MCF 10A (cell line): ENCODE results near the gene RGS2. TPM values are rescaled to one million over a fixed set of nuclear protein-coding genes. Genes with fewer than 3 reads are reported as not detected.

Experiments used
- Bru-seq: library from RNA; stranded (reverse); fragments of 400-500 nt; gene quantifications from one replicate; lab custom pipeline; 2021; lab: Mats Ljungman, UMichigan
- BruChase-seq, 2 experiments: library from RNA; stranded (reverse); fragments of 400-500 nt; gene quantifications; one replicate each; lab custom pipeline; 2021; lab: Mats Ljungman, UMichigan
- BruUV-seq: library from RNA; stranded (reverse); fragments of 400-500 nt; replicated peaks from 2 replicates; lab custom pipeline; 2021; lab: Mats Ljungman, UMichigan
- CTCF ChIA-PET: fragments of 300-600 bp; sonication (Branson Sonifier 250); formaldehyde crosslinking; extraction: SDS; loops from one replicate; lab custom pipeline; 2021; ENCODE audit warnings: antibody characterized with exemption, inconsistent platforms; lab: Yijun Ruan, JAX
- POLR2A ChIA-PET: fragments of 300-600, 350-650 bp; sonication (Branson Sonifier 250); formaldehyde crosslinking; extraction: SDS; loops from one replicate; lab custom pipeline; 2020; ENCODE audit warnings: antibody characterized with exemption, inconsistent platforms; lab: Yijun Ruan, JAX
- DNase-seq: peaks from one replicate; pipeline ENCODE4 v3.0.0-alpha.2; 2018; ENCODE audit not compliant: unreplicated experiment
- H3K27ac Mint-ChIP-seq: one replicate; pipeline ENCODE4 v1.8.0; 2022; ENCODE audit warnings: mild to moderate bottlenecking, low read depth, mixed read lengths; ENCODE audit not compliant: unreplicated experiment
- H3K27me3 Mint-ChIP-seq: one replicate; pipeline ENCODE4 v1.8.0; 2022; ENCODE audit warnings: mixed read lengths; ENCODE audit not compliant: insufficient read depth, unreplicated experiment
- H3K36me3 Mint-ChIP-seq: one replicate; pipeline ENCODE4 v1.8.0; 2022; ENCODE audit warnings: mild to moderate bottlenecking, moderate library complexity, mixed read lengths; ENCODE audit not compliant: insufficient read depth, unreplicated experiment
- H3K4me1 Mint-ChIP-seq: one replicate; pipeline ENCODE4 v1.8.0; 2022; ENCODE audit warnings: mixed read lengths; ENCODE audit not compliant: insufficient read depth, unreplicated experiment
- H3K4me3 Mint-ChIP-seq: one replicate; pipeline ENCODE4 v1.8.0; 2022; ENCODE audit warnings: mild to moderate bottlenecking, moderate library complexity, mixed read lengths; ENCODE audit not compliant: unreplicated experiment
- H3K9me3 Mint-ChIP-seq: one replicate; pipeline ENCODE4 v1.8.0; 2022; ENCODE audit warnings: mixed read lengths; ENCODE audit not compliant: unreplicated experiment
- CTCF ChIP-seq: fragments of 200-600 bp; IDR thresholded peaks from one replicate; pipeline ENCODE4 v1.8.0; 2022; ENCODE audit warnings: antibody characterized with exemption, mild to moderate bottlenecking; ENCODE audit not compliant: unreplicated experiment
- intact Hi-C: fragments of 100-400 bp; cut with micrococcal nuclease; formaldehyde crosslinking; loops from 2 replicates; pipeline ENCODE4 v1.14.1; 2022
- long read RNA-seq: library from polyadenylated mRNA; stranded (forward); transcript quantifications from one replicate; pipeline ENCODE4 v2.0.0, GENCODE V29; 2022
- total RNA-seq: library from RNA; stranded (reverse); gene quantifications from 2 replicates; pipeline ENCODE4 v1.2.3, GENCODE V29; 2022

RGS2 gene
- total RNA-seq (31.5 and 42.6 TPM in 2 replicates), Bru-seq, nascent RNA (percentile 98 among the genes with signal in this experiment), BruChase-seq, experiment 1, labeled RNA remaining after a 6-hour chase (percentile 69 among the genes with signal in this experiment), BruChase-seq, experiment 2, labeled RNA remaining after a 2-hour chase (percentile 92 among the genes with signal in this experiment)
- long read RNA-seq, transcript RGS2-201 (5 exons, 1,354 nt) = major isoform, 53 of 60 reads
- long read RNA-seq, partial matches to known transcripts = 5 of 60 reads
- long read RNA-seq, other reads (novel, unspliced or antisense) = 1 of 60 reads

- peaks cover 50% of the 10 kb centered on the region for H3K36me3 Mint-ChIP-seq
- no peaks in the 10 kb centered on the region for H3K27me3 Mint-ChIP-seq
- no TSS peak for BruUV-seq
- intact Hi-C loops = loop anchor here (1.0 kb wide), 3 partner anchors 96 to 251 kb away; partner anchors contain the start of genes RO60 and UCHL5
- H3K4me1 Mint-ChIP-seq = peaks cover 28% of the 10 kb centered on the region
- POLR2A ChIA-PET = interaction anchor here (0.6 to 13.7 kb wide), 32 partner anchors 8 to 1513 kb away, joined by 3 to 421 read pairs (median 5); partner anchors contain the start of genes GLRX2, RO60 and UCHL5
- TF ChIP-seq CTCF = no peak
- H3K4me3 Mint-ChIP-seq = peak within 1 kb of the TSS; percentile 97
- DNase-seq = peak; percentile 95
- CTCF ChIA-PET = interaction anchor here (0.6 to 15.6 kb wide), 14 partner anchors 13 to 333 kb away, joined by 3 to 226 read pairs (median 12); no protein-coding TSS in a partner anchor
- no peaks in the 10 kb centered on the region for H3K9me3 Mint-ChIP-seq
- H3K27ac Mint-ChIP-seq = peak within 1 kb of the TSS; percentile 90
These were observed at the start of gene RGS2 for GRCh38 chr1:192808518-192809306. Gene RGS2, plus strand, starts transcription at chr1:192809039. Its CDS starts 33 bp downstream, at chr1:192809072.

- no TSS peak for BruUV-seq
- intact Hi-C loops = no loop called here
- POLR2A ChIA-PET = no interaction called here
- DNase-seq = no peak
- H3K9me3 Mint-ChIP-seq = peaks cover 7% of the 10 kb centered on the region
- H3K4me3 Mint-ChIP-seq = no peak overlapping the region
- CTCF ChIA-PET = no interaction called here
- peaks cover 14% of the 10 kb centered on the region for H3K4me1 Mint-ChIP-seq
- no peaks in the 10 kb centered on the region for H3K27me3 Mint-ChIP-seq
- H3K27ac Mint-ChIP-seq = no peak overlapping the region
- no peaks in the 10 kb centered on the region for H3K36me3 Mint-ChIP-seq
- TF ChIP-seq CTCF = no peak
These were observed 49.7 kb upstream of the RGS2 start for GRCh38 chr1:192759104-192759503.

- Mint-ChIP-seq H3K9me3 (peaks cover 7% of the 10 kb centered on the region), H3K36me3 (no peaks in the 10 kb centered on the region), H3K4me1 (peaks cover 14% of the 10 kb centered on the region), H3K4me3 (no peak overlapping the region), H3K27me3 (no peaks in the 10 kb centered on the region), H3K27ac (no peak overlapping the region)
- CTCF ChIA-PET = interaction anchor here (0.7 to 1.0 kb wide), 4 partner anchors 9 to 89 kb away, joined by 3 to 7 read pairs (median 3); no protein-coding TSS in a partner anchor
- BruUV-seq = no TSS peak
- TF ChIP-seq CTCF = no peak
- intact Hi-C loops = no loop called here
- POLR2A ChIA-PET = interaction anchor here (0.6 to 1.5 kb wide), 2 partner anchors 11 to 19 kb away, joined by 3 to 5 read pairs; no protein-coding TSS in a partner anchor
- no peak for DNase-seq
These were observed 46.6 kb upstream of the RGS2 start for GRCh38 chr1:192762265-192762664.

- H3K9me3 Mint-ChIP-seq = peaks cover 7% of the 10 kb centered on the region
- H3K4me3 Mint-ChIP-seq = no peak overlapping the region
- peaks cover 14% of the 10 kb centered on the region for H3K4me1 Mint-ChIP-seq
- no peak overlapping the region for H3K27ac Mint-ChIP-seq
- intact Hi-C loops = no loop called here
- no TSS peak for BruUV-seq
- DNase-seq = peak; percentile 51
- TF ChIP-seq CTCF = no peak
- H3K36me3 Mint-ChIP-seq = no peaks in the 10 kb centered on the region
- no peaks in the 10 kb centered on the region for H3K27me3 Mint-ChIP-seq
- CTCF ChIA-PET = interaction anchor here (0.9 kb wide), 1 partner anchor 8 kb away, joined by 3 read pairs; no protein-coding TSS in a partner anchor
- POLR2A ChIA-PET = interaction anchor here (0.6 kb wide), 1 partner anchor 33 kb away, joined by 3 read pairs; no protein-coding TSS in a partner anchor
These were observed 45.6 kb upstream of the RGS2 start for GRCh38 chr1:192763243-192763642.
